Sigmoid colon (tissue), 7 donors: ENCODE data around the gene EMID1. TPM values are rescaled to one million over a fixed set of nuclear protein-coding genes. Genes with fewer than 3 reads are reported as not detected.
"Not testable (repeated sequence)": the region's sequence is repeated elsewhere in the genome, so short reads cannot be mapped to it uniquely, and the experiment has no call there.

Source experiments
- DNase-seq: peaks from one replicate; pipeline ENCODE4 v3.0.0-alpha.2; 2019
- H3K27ac ChIP-seq, 4 donors: fragments of 200-600 bp; sonication (generic); one replicate each; pipeline ENCODE4 v1.5.1; 2016 to 2019; ENCODE audit warnings: mild to moderate bottlenecking in 1 of 4
- H3K27me3 ChIP-seq, 3 donors: fragments of 200-600 bp; sonication (generic); one replicate each; pipeline ENCODE4 v1.5.1; 2019; ENCODE audit warnings: mild to moderate bottlenecking in 1 of 3
- H3K36me3 ChIP-seq, 4 donors: fragments of 200-600 bp; sonication (generic); one replicate each; pipeline ENCODE4 v1.5.1; 2016 to 2019
- H3K4me1 ChIP-seq, 4 donors: fragments of 200-600 bp; sonication (generic); one replicate each; pipeline ENCODE4 v1.5.1; 2017 to 2019
- H3K4me3 ChIP-seq, 4 donors: fragments of 200-600 bp; sonication (generic); one replicate each; pipeline ENCODE4 v1.5.1; 2017 to 2019; ENCODE audit warnings: mild to moderate bottlenecking in 2 of 4, moderate library complexity in 1 of 4
- H3K9me3 ChIP-seq, 4 donors: fragments of 200-600 bp in 3 of 4; sonication (generic) in 3 of 4; one replicate each; pipeline versions ENCODE4 v1.5.1 to v1.6.1; 2013 to 2019
- EP300 ChIP-seq, 4 donors: sonication (generic); formaldehyde crosslinking; IDR thresholded peaks; one replicate each; pipeline ENCODE4 v1.6.1; 2017; ENCODE audit warnings: antibody characterized with exemption in 4 of 4
- POLR2A ChIP-seq, 2 donors: fragments of 450-650 bp; IDR thresholded peaks; one replicate each; pipeline ENCODE4 v1.6.1; 2016; ENCODE audit warnings: antibody characterized with exemption in 2 of 2, mild to moderate bottlenecking in 2 of 2, moderate library complexity in 2 of 2
- POLR2AphosphoS5 ChIP-seq, 4 donors: sonication (generic); formaldehyde crosslinking; IDR thresholded peaks; one replicate each; pipeline ENCODE4 v1.6.1; 2017; ENCODE audit warnings: antibody characterized with exemption in 4 of 4
- whole genome bisulfite sequencing, 2 donors: extraction: QIAGEN DNeasy Blood & Tissue Kit; methylation state at CpG; one replicate each; pipeline ENCODE4 v1.1.7; 2013; 5-methylcytosine and 5-hydroxymethylcytosine counted together
- intact Hi-C: fragments of 100-400 bp; cut with DNase I; formaldehyde crosslinking; loops from one replicate; pipeline ENCODE4 v1.15.1; 2023
- polyA plus RNA-seq, 3 donors: library from polyadenylated mRNA; stranded (reverse); fragments of 200-250 nt; gene quantifications; one replicate each; pipeline ENCODE4 v1.2.3, GENCODE V29; 2013
- total RNA-seq, 4 donors: library from RNA; depleted of rRNA; stranded (reverse); fragments of >200 nt; gene quantifications; one replicate each; pipeline ENCODE4 v1.1.0, GENCODE V29; 2016
- TF ChIP-seq, protein P1 (sequence below), 4 experiments: fragments of 450-650 bp in 3 of 4; fragments of 200-600 bp in 1 of 4; IDR thresholded peaks; one replicate each; pipeline ENCODE4 v1.5.1; 2016 to 2019; ENCODE audit warnings: antibody characterized with exemption in 4 of 4, mild to moderate bottlenecking in 3 of 4, moderate library complexity in 2 of 4
- donor health status: healthy with polysubstance abuse.
- donor health status: Bipolar disorder and iron deficiency.
- donor health status: healthy.

The EMID1 gene
- total and polyA plus RNA-seq, 7 donors = 0.27 to 5.9 (median 3.2) TPM

DNA sequence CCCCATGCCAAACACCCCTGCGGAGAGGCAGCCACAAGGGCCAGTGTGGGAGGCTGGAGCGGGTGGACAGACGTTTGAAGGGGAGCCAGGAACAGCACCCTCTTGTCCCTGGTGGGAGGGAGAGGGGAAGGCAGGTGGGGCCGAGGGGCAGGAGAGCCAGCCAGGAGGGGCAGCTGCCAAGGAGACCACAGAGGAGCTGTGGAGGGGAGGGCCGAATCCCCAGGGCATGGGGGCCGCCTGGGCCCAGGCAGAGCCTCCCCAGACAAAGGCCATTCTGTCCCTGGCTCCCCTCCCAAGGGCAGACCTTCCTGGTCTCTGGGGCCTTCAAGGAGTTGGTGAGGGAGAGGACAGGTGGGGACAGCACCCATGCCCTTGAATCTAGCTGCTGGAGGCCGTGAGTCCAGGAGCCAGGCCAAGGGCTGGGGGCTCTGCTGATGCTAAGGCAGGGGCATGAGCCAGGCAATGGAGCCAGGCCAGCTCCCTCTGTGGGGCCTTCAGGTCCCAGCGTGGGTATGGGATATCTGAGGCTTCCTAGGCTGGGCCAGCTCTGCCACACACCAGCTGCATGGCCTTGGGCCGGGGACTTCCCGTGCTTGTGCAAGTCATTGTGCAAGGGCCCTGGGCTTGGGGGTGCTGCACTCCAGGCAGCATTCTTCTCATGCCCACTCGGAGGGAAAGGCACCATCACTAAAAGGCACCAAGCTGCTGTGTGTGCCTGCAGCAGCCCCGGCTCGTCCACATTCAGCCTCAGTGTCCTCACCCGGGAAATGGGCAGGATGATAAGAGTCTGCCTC is 11.4 kb downstream of the EMID1 start:
- no peak overlapping the region for H3K27ac ChIP-seq
- no peaks in the 10 kb centered on the region for H3K9me3 ChIP-seq
- peak; percentile 64 for DNase-seq
- H3K36me3 ChIP-seq = no peaks in the 10 kb centered on the region
- TF ChIP-seq EP300 (IDR thresholded peaks at IDR 0.05) (no peak), POLR2A (IDR thresholded peaks at IDR 0.05) (no peak), POLR2AphosphoS5 (IDR thresholded peaks at IDR 0.05) (no peak)
- TF ChIP-seq, protein P1, sequence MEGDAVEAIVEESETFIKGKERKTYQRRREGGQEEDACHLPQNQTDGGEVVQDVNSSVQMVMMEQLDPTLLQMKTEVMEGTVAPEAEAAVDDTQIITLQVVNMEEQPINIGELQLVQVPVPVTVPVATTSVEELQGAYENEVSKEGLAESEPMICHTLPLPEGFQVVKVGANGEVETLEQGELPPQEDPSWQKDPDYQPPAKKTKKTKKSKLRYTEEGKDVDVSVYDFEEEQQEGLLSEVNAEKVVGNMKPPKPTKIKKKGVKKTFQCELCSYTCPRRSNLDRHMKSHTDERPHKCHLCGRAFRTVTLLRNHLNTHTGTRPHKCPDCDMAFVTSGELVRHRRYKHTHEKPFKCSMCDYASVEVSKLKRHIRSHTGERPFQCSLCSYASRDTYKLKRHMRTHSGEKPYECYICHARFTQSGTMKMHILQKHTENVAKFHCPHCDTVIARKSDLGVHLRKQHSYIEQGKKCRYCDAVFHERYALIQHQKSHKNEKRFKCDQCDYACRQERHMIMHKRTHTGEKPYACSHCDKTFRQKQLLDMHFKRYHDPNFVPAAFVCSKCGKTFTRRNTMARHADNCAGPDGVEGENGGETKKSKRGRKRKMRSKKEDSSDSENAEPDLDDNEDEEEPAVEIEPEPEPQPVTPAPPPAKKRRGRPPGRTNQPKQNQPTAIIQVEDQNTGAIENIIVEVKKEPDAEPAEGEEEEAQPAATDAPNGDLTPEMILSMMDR (IDR thresholded peaks at IDR 0.05) = no peak
- H3K4me1 ChIP-seq = peaks cover 0 to 4% (median 0%) of the 10 kb centered on the region in 4 donors
- WGBS, 2 donors = 78 to 80% methylated on average over 14 of the region's 14 CpGs
- H3K27me3 ChIP-seq = no peaks in the 10 kb centered on the region
- H3K4me3 ChIP-seq = no peak overlapping the region
- intact Hi-C loops = no loop called here

DNA sequence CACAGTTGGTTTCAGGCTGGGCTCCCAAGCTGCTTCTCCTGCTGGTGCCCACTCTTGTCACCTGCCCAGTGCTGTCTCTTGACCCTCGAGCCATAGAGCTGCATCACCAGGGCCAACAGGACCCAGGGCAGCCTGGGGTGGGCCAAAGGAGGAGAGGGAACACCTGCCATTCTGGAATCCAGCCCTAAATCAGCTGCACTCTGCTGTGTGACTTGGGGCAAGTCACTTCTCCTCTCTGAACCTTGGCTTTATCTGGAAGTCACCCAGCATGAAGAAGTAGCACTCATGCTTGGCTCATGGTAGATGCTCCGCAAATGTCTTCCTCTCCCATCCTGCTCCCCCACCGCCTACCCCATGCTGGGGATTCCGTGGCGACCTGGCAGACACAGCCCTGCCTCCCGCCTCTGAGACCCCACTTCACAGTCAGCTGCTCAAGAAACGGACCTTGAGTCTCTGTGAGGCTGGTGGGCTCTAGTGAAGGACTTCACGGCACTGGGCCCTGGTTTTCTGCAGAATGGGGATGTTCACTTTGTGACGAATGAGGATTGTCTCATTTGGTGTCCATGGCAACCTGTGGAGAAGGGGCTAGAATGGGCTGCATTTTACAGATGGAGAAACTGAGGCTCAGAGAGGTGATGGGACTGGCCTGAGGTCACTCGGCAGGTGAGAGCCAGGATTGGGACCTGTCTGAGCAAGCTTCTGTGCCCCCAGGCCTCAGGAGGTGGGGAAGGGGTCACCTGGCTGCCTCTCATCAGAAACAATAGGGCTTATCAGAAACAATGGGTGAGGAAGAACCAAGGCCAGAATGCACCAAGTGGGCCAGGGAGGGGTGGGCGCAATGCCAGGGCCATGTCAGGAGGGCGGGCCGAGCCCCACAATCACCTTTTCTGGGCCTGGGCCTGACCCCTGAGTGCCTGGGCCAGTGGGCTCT is 12.4 kb downstream of the EMID1 start:
- Histone ChIP-seq H3K27ac (no peak overlapping the region), H3K36me3 (no peaks in the 10 kb centered on the region), H3K9me3 (no peaks in the 10 kb centered on the region), H3K4me3 (no peak overlapping the region), H3K4me1 (no peaks in the 10 kb centered on the region), H3K27me3 (no peaks in the 10 kb centered on the region)
- peak; percentile 57 for DNase-seq
- TF ChIP-seq, protein P1 (IDR thresholded peaks at IDR 0.05) = no peak
- TF ChIP-seq POLR2AphosphoS5 (IDR thresholded peaks at IDR 0.05) = no peak
- no peak for TF ChIP-seq POLR2A (IDR thresholded peaks at IDR 0.05)
- TF ChIP-seq EP300 (IDR thresholded peaks at IDR 0.05) = no peak
- intact Hi-C loops = no loop called here
- 79 to 88% methylated on average over 13 of the region's 13 CpGs for WGBS, 2 donors

DNA sequence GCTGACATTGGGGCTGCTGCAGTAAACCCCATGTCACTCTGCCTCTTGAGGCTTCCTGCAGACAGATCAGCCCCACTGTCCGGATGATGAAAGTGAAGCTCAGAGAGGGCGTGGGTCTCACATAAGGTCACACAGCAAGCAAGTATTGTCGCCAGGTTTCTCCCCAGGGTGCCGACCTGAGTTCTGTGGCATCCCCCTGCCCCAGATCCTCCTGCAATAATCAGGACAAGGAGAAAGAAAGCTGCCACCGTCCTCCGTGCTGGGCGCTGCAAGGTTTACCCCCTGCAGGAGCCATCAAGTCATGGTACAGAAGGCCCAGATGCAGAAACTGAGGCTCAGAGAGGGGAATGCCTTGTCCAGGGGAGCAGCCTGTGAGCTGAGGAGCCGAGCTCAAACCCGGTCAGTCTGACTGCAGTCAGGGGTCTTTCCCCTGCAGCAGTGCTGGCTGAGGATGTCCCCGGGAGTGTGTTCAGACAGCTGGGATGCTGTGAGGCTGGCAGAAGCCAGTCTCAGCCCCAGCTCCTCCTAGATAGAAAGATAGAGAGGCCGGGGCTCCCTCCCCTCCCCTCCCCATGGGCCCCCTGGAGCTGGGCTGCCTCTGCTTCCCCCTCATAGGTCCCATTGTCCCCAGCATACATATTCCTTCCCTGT is 13.2 kb downstream of the EMID1 start:
- H3K36me3 ChIP-seq = no peaks in the 10 kb centered on the region
- H3K27ac ChIP-seq = no peak overlapping the region
- H3K4me1 ChIP-seq = peaks cover 0 to 7% (median 3%) of the 10 kb centered on the region in 4 donors
- intact Hi-C loops = no loop called here
- no peaks in the 10 kb centered on the region for H3K27me3 ChIP-seq
- H3K9me3 ChIP-seq = no peaks in the 10 kb centered on the region
- peak; percentile 49 for DNase-seq
- H3K4me3 ChIP-seq = no peak overlapping the region
- TF ChIP-seq EP300 (IDR thresholded peaks at IDR 0.05) (no peak), POLR2AphosphoS5 (IDR thresholded peaks at IDR 0.05) (no peak), POLR2A (IDR thresholded peaks at IDR 0.05) (no peak)
- TF ChIP-seq, protein P1 (IDR thresholded peaks at IDR 0.05) = no peak
- 91 to 92% methylated on average over 11 of the region's 11 CpGs for WGBS, 2 donors

DNA sequence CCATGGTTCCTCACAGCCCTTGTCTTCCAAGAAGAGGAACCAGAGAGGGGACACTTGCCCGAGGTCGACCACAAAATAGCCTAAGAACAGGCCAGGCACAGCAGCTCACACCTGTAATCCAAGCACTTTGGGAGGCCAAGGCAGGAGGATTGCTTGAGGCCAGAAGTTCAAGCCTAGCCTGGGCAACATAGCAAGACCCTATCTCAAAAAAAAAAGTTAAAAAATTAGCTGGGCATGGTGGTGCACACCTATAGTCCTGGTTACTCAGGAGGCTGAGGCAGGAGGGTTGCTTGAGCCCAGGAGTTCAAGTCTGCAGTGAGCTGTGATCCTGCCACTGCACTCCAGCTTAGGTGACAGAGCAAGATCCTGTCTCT is 13.7 kb downstream of the EMID1 start:
- DNase-seq, H3K4me3 ChIP-seq, H3K9me3 ChIP-seq, intact Hi-C loops, H3K27ac ChIP-seq, H3K36me3 ChIP-seq, H3K27me3 ChIP-seq: not testable (repeated sequence)
- H3K4me1 ChIP-seq = peaks cover 0 to 12% (median 9%) of the 10 kb centered on the region in 4 donors
- 77 to 83% methylated on average over 2 of the region's 2 CpGs for WGBS, 2 donors
